ENCODE results near the gene CCDC3.

CCDC3 gene

DNA sequence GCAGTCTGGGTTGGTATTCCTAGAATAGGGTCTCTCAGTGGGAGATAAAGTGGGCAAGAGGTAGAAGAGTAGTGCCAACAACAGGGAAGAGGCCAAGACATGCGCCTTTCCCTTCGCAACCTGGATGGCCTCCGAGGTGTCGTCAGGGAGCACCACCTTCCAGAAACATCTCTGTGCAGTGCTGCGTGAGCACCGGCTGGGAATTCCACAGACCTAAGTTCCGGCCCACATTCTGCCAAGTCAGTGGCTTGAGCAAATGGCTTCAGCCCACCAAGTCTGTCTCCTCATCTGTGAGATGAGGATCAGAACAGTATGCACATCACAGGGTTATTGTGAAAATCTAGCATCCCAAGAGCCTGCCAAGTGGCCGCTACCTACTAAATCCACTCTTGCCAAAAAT is 40.6 kb downstream of the CCDC3 start:
- DNase-seq = no peak

GRCh38 chr10:12960334-12960898 is 41.1 kb downstream of the CCDC3 start:
- no peak for DNase-seq

GRCh38 chr10:12958546-12959110 is 42.9 kb downstream of the CCDC3 start:
- DNase-seq = no peak

GRCh38 chr10:12957081-12957480 is 44.4 kb downstream of the CCDC3 start:
- DNase-seq = no peak

DNA sequence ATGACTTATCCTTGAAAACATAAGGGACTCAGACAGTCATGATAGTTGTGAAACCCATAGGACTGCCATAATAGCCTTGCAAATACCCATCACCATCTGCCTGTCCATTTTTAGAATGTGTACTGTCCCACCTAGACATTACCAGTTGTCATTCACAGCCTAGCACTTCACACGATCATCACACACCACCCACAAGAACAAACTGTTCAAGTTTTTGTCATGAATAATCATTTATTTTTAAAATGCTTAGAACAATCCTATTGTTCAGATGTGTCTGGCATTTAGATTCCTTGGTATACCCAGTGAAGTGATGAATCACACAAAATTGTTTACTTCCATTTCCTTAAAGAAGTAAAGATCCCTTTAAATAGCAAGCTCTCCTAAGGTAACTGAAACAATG is 46.6 kb downstream of the CCDC3 start:
- no peak for DNase-seq

- DNase-seq = no peak
These were observed 50.9 kb downstream of the CCDC3 start for GRCh38 chr10:12950583-12951128.

DNA sequence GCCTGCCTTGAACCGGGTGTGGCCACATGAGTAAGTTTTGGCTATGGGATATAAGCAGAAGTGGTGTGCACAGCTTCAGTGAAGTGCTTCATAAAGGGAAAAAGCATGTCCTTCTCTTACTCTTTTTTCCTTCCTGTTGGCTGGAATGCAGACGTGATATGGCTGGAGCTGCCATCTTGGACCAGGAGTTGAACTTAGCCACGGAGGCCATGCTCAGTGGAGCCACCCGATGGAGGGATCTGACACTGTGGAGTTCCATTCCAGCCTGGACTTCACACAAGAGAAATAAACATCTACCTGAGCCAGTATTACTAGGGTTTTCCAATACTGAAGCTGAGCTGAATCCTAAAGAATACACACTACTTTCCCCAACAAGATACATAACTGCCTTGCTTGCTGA is 52.3 kb downstream of the CCDC3 start:
- DNase-seq = no peak

DNA sequence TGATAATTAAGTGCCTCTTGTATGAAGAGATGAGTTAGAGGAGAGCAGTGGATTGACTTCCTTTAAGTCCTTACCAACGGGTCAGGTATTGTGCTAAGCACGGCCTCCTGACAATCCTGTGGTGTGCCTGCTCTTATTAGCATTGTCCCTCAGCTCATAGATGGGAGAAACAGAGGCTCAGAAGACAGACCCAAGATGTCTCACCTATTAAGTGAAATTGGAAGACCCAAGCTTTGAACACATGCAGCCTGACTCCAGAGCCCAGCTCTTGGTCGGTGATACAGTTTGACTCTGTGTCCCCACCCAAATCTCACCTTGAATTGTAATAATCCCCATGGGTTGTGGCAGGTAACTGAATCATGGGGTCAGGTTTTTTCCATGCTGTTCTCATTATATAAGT is 53.8 kb downstream of the CCDC3 start:
- no peak for DNase-seq

- DNase-seq = no peak
These were observed 55.1 kb downstream of the CCDC3 start for GRCh38 chr10:12946372-12946771.

DNA sequence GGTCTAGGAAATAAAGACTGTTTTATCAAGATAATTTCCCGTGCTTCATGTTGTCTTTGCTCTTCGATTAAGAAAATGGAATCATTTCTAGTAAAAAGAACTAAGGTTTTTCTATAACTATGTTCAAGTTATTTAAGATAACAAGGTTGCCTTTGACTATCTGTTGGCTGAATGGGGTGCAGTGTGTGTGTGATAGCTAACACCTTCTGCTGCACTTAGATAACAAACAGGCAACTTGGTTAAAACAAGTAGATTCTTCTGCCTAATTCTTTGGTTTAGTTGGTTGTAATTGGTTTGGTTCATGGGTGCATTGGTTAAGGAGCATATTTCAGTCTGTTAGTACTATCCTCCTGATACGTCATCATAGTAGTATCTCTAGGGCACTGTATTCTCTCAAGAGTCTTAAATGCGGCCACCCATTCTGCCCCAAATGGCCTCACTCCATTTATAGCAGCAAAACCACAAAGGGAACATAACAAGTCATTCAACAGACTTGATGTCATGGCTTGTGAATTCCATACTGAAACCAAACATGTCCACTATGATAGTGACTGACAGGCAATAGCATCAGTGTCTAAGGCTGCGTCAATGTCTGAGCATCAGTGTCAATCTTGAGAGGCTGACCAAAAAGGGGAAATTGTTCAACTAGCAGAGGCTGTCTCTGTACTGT is 55.7 kb downstream of the CCDC3 start:
- no peak for DNase-seq

DNA sequence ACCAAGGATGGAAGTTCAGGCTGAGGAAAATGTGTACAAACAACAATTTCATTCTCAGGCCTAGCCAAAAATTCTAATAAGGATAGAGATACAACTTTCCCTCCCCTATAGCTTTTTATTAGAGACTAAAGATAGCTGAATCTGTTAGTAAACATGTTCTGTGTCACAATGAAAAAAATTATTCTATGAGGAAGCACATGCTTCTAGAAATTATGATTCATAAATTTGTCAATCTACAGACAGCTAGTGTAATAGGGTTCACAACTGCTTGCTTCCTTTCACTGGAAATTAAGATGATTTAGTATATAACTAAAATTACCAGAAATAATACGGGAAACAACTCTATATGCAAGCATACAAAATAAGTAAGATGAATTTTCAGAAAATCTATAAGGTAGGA is 56.6 kb downstream of the CCDC3 start:
- no peak for DNase-seq

- no peak for DNase-seq
These were observed 58.1 kb downstream of the CCDC3 start for GRCh38 chr10:12943425-12943824.

DNA sequence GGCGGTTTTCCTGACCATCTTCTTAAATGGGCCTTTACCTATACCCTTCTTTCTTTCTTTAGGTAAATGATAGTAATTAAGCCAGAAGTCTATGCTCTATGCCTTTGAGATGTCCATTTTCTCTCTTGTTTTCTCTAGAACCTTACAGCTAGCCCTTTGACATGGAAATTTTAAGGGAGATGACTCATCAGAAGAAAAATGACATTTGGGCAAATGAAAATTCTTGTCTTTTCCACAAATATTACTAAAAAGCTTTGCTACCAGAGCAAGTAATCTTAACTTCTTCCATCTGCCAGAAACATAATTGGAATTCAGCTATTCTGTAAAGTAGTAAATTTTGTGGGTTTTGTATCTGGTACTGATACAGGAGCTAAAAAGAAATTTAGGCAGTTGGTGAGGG is 59.5 kb downstream of the CCDC3 start:
- no peak for DNase-seq

DNA sequence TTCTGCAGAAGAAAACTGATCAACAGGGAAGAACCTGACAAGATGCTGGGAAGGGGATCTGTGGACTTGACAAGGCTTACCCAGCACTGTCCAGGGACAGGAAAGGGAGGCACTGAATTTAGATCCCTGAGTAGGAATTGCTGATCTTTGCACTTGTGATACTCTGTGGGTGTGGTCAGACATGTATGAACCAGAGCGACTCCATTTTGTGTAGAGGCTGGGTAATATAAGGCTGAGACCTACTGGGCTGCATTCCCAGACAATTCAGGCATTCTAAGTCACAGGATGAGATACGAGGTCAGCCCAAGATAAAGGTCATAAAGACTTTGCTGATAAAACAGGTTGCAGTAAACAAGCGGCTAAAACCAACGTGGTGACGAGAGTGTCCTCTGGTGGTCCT is 60.7 kb downstream of the CCDC3 start:
- no peak for DNase-seq

DNA sequence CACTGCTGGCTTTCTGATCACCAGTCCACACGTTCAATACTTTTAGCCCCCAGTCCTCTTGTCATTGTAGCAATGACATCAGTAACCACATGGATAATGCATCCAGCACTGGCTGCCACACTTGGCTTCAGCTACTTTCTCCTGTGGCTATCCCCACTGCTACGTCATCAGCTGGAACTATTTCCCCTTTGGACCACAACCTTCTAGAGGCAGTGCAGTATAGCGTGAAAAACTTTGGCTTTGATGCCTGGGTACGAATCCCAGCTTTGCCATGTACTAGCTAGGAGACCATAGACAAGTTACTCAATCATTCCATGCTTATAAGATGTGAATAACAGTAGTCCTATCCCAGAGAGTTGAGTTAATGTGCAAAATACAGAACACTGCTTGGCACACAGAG is 63.2 kb downstream of the CCDC3 start:
- no peak for DNase-seq

DNA sequence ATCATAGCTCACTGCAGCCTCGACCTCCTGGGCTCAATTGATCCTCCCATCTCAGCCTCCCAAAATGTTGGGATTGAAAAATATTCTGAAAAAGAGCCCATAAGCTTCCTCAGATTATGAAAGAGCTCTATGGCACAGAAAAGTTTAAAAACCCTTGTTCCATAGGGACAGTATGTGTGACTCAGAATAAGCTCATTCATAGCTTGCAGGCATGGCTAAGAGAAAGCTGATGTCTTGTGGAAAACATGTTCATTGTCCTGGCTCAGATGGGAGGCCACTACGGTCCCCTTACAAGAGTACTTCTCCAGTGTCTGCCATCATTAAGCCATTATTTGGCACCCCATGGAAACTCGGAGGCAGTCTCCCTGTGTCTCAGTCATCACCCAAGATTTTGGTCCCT is 64.0 kb downstream of the CCDC3 start:
- no peak for DNase-seq

DNA sequence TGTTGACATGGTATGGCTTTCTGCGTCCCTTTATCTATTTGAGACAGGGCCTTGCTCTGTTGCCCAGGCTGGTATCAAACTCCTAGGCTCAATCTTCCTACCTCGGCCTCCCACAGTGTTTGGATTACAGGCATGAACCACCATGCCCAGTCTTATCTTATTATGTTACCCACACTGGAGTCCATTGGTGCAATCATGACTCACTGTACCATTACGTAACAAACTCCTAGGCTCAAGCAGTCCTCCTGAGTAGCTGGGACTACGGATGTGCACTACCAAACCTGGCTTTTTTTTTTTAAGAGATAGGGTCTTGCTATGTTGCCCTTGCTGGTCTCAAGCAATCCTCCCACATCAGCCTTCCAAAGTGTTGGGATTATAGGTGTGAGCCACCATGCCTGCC is 66.7 kb downstream of the CCDC3 start:
- DNase-seq = no peak

- DNase-seq = no peak
These were observed 72.1 kb downstream of the CCDC3 start for GRCh38 chr10:12929381-12929780.

DNA sequence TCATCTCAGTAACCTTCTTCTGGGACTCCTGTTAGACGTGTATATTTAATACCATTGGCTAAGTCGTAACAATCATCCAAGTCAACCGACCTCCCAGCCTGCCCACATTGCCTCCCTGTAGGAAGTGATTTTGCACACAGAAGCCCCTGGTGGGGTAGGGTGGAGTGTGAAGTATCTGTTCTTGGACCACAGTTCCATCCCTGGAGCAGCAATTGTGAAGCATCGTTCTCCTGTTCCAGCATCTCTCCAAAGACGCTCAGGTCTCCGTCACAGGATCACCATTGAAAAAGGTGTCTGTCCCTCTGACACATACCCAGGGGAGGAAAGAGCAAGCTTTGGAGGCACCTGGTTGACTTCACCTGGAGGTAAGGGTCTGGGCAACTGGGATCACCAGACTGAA is 72.9 kb downstream of the CCDC3 start:
- DNase-seq = no peak

- no peak for DNase-seq
These were observed 73.6 kb downstream of the CCDC3 start for GRCh38 chr10:12927896-12928295.

GRCh38 chr10:12925845-12926244 is 75.7 kb downstream of the CCDC3 start:
- no peak for DNase-seq

DNA sequence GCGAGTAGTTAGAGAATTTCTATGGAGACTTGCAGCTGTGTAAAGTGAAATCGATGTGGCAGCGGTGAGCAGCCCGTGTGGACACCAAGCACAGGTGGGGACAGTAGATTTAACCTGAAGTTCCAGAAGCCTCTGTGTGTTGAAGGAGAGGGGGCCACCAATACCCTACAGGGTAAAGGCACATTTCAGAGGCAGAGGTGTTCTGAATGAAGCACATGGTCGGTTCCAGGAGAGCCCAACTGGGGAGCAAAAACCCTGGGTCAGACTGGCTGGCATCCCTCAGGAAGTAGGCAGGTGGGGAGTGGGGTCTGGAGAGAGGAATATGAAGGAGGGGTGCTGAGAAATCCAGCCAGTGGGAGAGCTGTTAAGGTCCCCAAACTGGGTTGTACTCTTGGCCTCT is 76.6 kb downstream of the CCDC3 start:
- no peak for DNase-seq

- DNase-seq = no peak
These were observed 79.2 kb downstream of the CCDC3 start for GRCh38 chr10:12922117-12922900.

GRCh38 chr10:12921163-12921562 is 80.3 kb downstream of the CCDC3 start:
- DNase-seq = no peak

Data from effector CD8-positive, alpha-beta T cell (primary cell).